ENCODE measurements around the gene NUF2.
"Not testable (repeated sequence)": the region's sequence is repeated elsewhere in the genome, so short reads cannot be mapped to it uniquely, and the experiment has no call there.

Gene NUF2

DNA sequence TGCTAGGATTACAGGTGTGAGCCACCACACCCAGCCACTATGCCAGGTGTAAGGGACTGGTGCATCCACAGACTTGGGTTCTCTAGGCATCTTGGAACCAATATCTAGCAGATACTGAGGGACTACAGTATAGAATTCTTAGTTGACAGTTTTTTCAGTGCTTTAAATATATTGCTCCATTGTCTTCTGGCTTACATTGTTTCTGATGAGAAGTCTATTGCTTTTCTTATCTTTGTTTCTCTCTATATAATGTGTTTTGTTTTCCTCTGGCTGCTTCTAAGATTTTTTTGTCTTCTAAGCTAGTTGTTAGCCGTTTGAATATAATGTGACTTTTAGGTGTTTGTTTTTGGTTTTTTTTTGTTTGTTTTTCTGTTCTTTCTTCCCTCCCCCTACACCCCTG, 13.5 kb downstream of the NUF2 start:
- no peak for DNase-seq (ENCODE audit: low spot score)

DNA sequence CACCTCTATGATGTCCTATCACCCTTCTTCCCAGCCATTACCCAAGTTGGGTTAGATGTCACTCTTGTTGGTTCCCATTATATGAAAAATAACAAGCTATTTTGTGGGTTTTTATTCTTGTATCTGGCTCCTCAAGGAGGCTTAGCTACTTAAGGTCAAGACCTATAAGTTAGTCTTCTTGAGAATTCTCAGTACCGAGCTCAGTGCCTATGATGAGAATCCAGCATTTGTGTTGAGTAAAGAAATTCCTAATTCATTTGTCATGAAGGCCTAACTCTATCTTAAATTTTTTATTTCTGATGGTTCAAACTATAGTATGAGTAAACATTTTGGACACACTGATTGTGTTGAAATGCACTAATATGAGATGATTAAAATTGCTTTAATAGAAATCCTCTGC, 15.9 kb downstream of the NUF2 start:
- DNase-seq (ENCODE audit: low spot score): no peak

DNA sequence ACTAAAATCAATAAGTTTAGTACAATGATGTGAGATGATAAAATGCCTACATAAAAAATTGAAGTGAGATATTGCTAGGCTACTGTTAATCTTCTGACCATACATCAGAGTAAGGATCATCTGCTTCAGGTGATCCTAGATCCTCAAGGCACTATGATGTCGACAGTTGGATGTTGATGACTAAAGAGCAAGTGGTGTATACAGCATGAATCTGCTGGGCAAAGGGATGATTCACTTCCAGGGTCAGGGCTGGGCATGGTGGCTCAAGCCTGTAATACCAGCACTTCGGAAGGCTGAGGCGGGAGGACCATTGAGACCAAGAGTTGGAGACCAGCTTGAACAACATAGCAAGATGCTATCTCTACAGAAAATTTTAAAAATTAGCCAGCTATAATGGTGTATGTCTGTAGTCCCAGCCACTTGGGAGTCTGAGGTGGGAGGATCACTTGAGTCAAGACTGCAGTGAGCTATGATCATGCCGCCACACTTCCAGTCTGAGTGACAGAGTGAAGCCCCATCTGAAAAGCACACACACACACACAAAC, 24.6 kb downstream of the NUF2 start:
- DNase-seq (ENCODE audit: low spot score): no peak

DNA sequence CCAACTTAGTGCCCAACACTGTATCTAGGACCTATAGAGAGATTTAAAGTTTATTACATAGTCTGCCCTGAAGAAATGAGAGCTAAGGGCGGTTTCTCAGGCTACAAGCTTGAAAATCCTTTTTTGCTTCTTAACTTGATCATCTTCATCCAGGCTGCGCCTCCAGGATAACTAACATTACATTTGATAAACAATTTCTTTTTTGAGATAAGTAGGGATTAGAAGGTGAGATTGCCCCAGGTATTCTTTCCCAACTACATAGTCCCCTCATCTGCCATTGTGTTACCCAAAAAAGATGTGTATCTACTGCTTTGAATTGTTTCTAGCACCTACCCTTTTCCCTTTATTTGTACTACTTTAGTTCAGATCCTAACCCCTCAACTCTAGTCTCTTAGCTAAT, 25.4 kb downstream of the NUF2 start:
- no peak for DNase-seq (ENCODE audit: low spot score)

DNA sequence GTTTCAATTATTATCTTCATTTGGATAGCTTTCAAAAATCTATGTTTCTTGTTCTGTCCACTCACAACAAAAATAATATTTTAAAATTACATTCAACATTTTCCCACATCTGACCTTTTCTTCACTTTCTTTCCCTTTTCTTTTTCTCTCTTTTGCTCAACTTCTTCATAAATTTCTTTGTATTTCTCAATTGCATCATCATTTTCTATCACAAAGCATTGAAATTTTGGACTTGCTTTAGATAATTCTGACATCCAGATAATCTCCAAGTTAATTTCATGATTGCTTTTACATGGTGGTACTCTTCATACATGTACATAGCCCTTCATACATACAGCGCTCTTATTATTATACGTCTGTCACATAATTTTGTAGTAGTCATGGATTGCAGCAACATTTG, 30.2 kb downstream of the NUF2 start:
- DNase-seq (ENCODE audit: low spot score): no peak

DNA sequence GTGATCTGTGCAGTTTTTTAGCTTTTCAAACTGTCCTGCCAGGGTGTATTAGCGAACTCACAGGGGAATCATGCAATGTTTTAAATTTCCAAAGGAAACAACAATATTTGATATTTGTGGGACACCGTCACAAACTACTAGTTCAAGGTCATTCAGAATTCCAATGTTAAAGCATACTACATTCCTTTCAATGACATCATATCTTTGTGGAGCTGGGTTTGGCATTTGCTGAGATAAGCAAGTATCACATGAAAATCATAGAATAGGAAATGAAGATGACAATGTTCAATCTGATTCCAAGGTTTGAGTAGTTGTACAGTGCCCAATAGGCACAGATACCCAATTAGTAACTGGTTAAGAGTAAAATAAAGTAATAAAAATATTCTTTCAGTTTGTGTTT, 35.6 kb downstream of the NUF2 start:
- DNase-seq (ENCODE audit: low spot score): no peak

DNA sequence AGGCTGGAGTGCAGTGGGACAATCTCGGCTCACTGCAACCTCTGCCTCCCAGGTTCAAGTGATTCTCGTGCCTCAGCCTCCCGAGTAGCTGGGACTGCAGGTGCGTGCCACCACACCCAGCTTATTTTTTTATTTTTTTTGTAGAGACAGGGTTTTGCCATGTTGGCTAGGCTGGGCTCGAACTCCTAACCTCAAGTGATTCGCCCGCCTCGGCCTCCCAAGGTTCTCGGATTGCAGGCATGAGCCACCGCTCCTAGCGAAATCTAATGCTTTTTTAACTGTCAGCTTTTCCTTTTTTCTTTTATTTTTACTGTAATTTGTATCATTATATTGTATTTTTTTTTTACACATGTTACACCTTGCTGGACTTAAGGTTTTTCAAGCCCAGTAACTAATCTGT, 36.4 kb downstream of the NUF2 start:
- not testable (repeated sequence) for DNase-seq (ENCODE audit: low spot score)

DNA sequence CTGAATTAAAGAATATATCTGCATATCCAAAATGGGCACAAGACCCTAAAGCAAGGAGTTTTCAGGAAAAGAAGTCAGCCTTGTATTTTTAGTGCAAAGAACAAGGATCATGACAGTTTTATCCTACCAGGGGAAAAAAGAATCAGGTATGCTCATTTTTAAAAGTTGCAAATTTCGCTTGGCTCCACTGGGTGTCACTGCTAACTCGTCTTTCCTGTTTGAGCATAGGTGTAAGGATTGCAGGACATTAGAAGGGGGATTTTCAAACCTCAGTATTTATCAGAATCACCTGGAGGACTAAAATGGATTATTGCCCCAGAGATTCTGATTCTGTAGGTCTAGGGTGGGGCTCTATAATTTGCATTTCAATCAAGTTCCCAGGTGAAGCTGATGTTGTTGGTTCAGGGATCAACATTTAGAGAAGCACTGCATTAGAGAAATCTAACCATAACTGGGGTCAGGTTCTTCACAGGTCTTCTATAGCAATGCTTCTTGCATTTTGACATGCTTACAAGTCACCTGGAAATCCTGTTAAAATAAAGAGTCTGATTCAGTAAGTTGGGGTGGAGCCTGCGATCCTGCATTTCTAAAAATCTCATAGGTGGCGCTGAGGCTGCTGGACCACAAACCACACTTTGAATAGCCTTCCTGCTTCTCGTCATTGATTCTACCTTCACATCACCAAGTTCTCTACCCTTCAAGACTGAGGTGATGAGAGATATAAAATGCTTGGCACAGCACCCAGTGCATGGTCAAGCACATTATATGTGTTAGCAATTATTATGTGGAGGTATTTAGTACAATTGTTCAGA, 39.6 kb downstream of the NUF2 start:
- peak; percentile 12 for DNase-seq (ENCODE audit: low spot score)

DNA sequence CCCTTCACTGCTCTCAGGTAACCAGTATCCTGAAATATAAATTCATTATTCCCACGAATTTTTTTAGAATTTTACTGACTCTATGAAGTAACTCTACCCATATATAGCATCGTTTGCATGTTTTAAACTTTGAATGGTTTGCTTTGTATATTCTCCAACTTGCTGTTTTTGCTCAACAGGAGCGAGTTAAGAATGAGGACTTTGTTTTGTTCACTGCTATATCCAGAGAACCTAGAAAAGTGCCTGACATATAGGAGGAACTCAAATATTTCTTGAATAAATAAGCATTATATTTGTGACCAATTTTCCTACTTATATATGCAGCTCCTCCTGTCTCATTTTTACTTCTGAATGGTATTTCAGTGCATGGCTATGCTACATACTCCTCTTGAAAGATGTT, 43.4 kb downstream of the NUF2 start:
- DNase-seq (ENCODE audit: low spot score): no peak

DNA sequence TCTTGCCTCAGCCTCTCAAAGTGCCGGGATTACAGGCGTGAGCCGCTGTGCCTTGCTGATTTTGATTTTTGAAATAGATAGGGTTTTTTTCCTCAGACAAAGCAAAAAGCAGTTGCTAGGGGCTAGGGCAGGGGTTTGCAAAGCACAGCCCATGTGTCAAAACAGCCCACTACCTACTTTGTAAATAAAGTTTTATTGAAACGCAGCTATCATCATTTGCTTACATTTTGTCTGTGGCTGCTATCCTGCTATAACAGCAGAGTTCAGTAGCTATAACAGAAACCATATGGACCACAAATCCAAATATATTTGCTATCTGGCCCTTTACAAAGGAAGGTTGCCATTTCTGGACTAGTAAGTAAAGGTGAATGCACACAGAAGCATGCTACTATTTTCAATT, 44.8 kb downstream of the NUF2 start:
- no peak for DNase-seq (ENCODE audit: low spot score)

DNA sequence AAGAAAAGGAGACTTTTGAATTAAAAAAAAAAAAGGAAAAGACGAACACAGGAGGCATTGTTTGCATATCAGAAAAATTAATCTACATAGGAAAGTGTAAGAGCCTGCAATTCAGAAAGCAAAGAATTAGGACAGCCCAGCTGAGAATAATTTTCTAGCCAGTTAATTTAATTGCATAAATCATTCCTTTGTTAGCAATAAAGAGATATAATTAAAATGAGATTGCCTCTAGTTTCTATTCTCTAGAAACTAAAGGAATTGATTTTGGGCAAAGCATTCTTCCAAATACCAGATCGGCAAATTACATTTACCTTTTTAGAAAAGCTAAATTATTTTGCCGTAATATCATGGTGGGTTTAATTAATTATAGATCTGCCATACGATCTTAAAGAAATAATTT, 46.0 kb downstream of the NUF2 start:
- DNase-seq (ENCODE audit: low spot score): no peak

DNA sequence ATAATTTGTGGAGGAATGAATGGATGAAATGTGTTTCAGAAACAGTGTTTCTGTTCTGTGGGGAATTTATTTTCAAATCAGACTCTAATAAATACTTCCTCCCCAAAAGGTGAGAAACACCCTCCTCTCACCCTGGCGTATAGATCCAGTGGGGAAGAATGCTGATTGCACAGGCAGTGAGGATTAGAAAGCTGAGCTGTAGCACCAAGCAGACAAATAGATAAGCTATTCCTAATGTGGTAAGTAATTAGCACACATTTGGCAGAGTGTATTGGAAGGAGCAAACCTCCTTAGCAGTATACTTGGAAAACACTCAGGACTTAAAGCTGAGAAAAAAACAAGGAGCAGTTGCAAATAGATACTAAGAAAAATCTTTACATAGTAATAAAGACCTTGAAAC, 50.8 kb downstream of the NUF2 start:
- DNase-seq (ENCODE audit: low spot score): no peak

DNA sequence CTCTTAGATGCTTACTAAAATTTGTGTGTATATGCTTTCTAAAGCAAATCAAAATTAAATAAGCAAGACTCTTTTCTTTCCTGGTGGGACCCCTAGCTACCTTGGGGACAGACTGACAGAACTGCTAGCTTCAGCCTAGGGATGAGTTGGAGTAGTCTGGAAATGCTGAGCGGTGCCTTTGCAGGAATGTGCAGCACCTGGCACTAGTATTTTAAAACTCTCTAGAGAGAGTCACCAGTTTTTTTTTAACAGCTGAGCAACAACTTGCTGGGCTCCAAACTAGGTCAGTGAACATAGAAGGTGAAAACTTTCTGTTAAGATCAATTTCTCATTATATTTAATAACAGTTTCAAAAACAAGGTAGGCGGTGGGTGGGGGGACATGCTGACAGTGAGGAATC, 56.8 kb downstream of the NUF2 start:
- DNase-seq (ENCODE audit: low spot score): no peak

DNA sequence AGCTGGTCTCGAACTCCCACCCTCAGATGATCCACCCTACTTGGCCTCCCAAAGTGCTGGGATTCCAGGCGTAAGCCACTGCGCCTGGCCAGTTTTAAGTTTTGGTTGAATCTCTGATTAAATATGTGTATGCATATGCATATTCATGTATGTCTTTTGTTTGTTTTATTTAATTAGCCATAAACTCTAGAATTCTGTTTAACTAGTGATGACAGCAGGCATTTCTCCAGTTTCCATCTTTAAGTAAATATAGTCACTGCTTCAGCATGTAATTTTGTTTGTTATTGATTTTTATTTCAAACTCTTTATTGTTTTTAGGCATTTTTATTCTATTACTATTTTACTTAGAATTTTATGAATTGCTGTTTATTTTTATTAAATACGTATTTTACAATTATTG, 58.0 kb downstream of the NUF2 start:
- DNase-seq (ENCODE audit: low spot score): no peak

DNA sequence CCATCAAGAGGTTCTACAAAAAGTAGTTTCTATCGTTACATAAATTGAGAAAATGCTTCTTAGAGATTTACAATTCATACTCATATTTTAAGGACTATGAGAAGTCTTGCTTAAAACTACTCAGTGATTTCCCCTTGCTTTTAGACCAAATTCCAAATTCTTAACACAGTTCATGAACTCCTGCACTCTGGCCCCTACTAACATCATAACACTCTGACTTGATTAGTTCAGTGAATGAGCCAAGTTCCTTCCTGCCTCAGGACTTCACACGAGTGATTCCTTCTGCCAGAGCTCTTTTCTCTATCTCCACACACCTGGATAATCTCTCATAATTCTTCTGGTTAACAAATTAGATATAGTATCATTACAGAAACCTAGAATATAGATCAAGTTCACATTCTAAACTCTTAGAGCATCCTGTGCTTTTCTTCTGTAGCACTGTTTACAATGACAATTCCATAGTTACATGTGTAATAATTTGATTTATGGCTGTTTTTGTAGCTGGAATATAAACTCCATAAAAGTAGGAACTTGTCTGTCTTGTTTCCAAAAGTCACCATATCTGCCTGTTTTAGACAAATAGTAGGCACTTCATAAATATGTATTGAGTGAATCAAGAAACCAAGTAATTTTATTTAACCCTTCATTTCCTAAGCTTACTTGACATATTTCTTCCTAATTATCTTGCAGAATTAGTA, 59.9 kb downstream of the NUF2 start:
- DNase-seq (ENCODE audit: low spot score): no peak

DNA sequence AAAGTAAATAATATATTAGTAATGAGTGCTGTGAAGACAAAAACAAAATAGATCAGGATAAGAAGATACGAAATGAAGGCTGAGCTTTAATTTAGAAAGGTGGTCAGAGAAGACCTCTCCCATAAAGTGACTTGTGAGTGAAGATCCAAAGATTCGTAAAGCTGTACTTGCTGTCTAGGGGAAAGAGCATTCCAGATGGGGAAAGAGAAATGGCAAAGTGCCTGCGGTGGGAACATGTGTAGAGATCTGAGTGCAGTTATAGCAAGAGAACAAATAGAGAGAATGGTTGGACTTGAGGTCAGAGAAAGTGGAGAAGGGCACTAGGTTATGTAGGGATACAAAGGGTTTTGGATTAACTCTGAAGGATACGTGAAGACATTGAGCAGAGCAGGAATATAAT, 60.6 kb downstream of the NUF2 start:
- no peak for DNase-seq (ENCODE audit: low spot score)

DNA sequence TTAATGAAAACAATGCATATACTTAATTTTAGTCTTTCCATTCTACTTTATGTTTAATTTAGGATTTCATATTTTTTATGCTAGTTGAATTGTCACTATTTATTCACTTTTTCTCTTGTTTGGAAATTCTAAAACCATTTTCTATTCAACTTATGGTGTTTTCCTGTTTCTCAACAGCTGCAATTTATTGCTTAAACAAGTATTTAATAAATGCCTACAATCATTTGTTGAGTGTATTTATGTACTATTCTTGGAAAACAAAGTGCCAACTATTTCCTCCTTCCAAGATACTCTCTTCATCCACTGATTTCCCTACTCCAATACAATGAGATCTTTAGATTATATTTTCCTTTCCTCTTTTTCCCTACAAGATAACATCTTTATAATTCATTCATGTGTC, 65.4 kb downstream of the NUF2 start:
- no peak for DNase-seq (ENCODE audit: low spot score)

DNA sequence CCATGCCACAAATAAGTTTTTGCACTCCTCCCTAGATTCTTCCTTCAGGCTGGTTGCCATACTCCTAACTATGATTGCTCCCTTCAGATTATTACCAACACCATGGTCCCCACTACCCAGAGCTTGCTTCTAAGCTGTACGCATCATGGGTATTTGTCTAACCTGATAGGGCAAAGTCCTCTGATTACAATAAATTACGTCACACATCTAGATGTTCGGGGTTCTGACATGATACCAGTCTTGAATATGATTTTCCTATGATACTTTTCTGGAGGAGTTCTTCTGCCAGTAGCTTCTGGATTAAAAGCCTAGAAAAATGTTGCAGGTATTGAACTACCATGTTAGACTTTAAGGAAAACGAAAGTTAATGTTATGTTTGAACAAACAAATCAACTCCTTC, 67.2 kb downstream of the NUF2 start:
- no peak for DNase-seq (ENCODE audit: low spot score)

DNA sequence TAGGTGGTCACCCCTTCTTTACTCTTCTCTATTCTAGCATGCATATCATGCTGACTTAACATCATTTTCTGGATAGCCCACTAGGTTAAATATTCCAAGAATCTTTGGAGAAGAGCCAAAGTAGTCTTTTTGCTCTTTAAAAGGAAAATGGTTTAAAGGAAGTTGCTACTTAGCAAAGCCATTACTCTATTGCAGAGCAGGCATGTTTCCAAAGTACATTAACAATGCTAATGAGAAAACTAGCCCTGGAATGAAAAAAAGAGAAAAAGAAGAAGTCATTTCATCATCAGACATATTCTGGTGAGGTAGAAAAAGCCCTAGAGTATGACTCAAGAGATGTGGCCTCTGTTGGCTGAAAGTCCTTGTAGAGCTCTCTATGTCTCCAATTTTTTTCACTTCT, 74.0 kb downstream of the NUF2 start:
- DNase-seq (ENCODE audit: low spot score): no peak

DNA sequence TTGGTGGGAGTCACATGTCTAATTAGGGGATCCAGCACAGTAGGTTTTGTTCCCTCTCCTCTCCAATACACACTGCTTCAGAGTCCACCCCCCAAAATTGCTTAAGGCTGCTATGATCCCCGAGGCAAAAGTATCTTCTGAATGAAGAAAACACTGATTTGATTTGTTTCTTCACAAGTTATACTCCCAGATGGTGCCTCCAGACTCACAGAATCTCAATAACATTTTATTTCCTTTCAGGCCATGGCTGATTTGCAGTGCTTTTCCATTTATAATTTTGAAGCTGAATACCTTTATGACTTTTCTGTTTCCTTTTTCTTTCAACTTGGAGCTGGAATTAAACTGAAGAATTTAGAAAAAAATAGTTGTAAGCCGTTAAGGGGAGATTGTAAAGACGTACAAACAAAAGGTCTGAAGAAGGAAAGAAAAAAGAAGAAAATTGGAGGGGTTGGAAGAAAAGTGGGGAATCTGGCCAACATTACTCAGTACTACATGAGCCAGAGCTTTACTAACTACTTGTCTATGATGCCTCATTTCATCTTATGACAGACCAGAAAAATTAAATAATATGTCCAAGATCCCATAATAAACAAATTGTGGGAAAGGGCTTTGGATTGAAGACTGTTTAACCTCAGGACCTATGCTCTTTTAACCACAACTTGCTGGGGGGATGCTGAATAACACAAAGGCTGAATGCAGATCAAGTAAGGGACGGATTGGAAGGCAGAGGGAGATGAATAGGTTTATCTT, 75.9 kb downstream of the NUF2 start:
- no peak for DNase-seq (ENCODE audit: low spot score)

DNA sequence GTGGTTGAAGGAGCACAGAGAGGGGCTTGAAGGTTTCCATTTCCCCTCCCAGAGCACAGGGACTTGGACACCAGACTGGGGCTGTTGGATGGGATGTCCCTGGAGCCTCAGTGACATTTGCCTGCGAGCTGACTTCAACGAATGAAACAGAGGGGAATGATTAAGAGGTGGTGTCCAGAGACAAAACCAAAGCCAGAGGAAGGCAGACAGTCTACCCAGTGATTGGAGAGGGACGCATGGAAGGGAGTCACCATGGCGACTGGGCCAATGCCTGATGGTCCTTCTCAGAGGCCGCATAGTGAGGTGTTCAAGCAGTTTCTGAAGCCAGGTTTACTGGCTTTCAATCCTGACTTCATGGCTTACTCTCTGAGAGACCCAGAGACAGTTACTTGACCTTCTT, 77.2 kb downstream of the NUF2 start:
- DNase-seq (ENCODE audit: low spot score): no peak

DNA sequence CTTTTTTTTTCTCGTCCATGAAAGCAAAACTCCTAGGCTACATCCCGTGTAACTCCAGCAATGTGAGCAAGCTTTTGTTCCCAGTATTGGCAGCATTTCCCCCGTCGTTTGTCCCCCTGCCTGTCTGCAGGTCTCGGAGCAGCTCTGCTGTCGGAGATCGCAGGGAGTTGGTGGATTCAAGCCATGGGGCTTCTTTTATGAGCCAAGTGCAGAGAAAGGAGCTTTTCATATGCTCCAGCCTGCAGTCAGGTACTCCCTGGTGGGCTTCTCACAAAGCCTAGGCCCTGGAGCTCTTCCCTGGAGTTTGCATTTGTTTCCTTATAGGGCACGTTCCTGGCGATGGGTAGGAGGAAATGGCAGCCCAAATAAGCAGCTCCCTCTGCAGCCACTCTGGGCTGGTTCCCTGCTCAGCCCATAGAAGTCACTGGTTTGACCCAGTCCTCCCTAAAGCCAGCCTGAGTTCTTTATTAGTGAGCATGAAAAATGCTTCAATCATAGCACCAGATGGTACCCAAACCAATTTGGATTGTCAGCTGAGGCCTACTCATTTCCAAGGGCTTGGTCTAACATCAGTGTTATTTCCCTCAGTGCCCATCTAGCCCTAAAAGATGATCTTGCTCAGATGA, 78.3 kb downstream of the NUF2 start:
- no peak for DNase-seq (ENCODE audit: low spot score)

Measured in HuH-7 (cell line).